GM12878 (cell line): Measurements from ENCODE around the gene TFCP2. TPM values are rescaled to one million over a fixed set of nuclear protein-coding genes. Genes with fewer than 3 reads are reported as not detected.

Experiments used
- ATAC-seq: fragments of 200-7000 bp; cut with Tn5 transposase; 3 replicates; pipeline ENCODE4 v1.9.1; 2020; ENCODE audit warnings: mild to moderate bottlenecking, moderate library complexity
- BruUV-seq: library from RNA; stranded (reverse); fragments of 400-500 nt; replicated peaks from 2 replicates; lab custom pipeline; 2021; lab: Mats Ljungman, UMichigan
- CTCF ChIA-PET: fragments of 300-600 bp; sonication (Branson Sonifier 250); formaldehyde crosslinking; extraction: SDS; loops from one replicate; lab custom pipeline; 2021; ENCODE audit warnings: inconsistent platforms; lab: Yijun Ruan, JAX
- POLR2A ChIA-PET: fragments of 350-600 bp; formaldehyde crosslinking; extraction: SDS; loops from one replicate; lab custom pipeline; 2021; ENCODE audit warnings: inconsistent platforms; lab: Charles Lee
- RAD21 ChIA-PET: fragments of 300-600 bp; sonication (Branson Sonifier 250); formaldehyde crosslinking; loops from one replicate; lab custom pipeline; 2023; ENCODE audit warnings: antibody characterized with exemption; ENCODE audit not compliant: unreplicated experiment; lab: Charles Lee
- SMC1A ChIA-PET: fragments of 300-600 bp; sonication (Branson Sonifier 250); formaldehyde crosslinking; loops from one replicate; lab custom pipeline; 2023; ENCODE audit not compliant: unreplicated experiment, uncharacterized antibody; lab: Charles Lee
- DNase-seq: peaks from one replicate; pipeline ENCODE4 v3.0.0-alpha.2; 2011; ENCODE audit warnings: low read depth, low spot score
- FAIRE-seq: peaks from 3 replicates; lab custom pipeline; 2011; peaks lifted over from hg19 to GRCh38; lab: Jason Lieb, UNC
- H2AFZ ChIP-seq: 2 replicates; pipeline ENCODE4 v1.6.0; 2011; ENCODE audit warnings: low read depth, low read length, control low read depth; ENCODE audit not compliant: control insufficient read depth
- H3K27ac ChIP-seq: 2 replicates; pipeline ENCODE4 v1.5.1; 2011; ENCODE audit warnings: control low read depth; ENCODE audit not compliant: control insufficient read depth, insufficient read depth
- H3K27me3 ChIP-seq, 2 experiments: replicated peaks in 1 of 2; 2 replicates each; pipeline versions ENCODE4 v1.6.0 to v1.6.1; 2011; ENCODE audit warnings: low read length in 1 of 2; ENCODE audit not compliant: control insufficient read depth in 2 of 2, insufficient read depth in 2 of 2
- H3K36me3 ChIP-seq, 2 experiments: 2 replicates each; pipeline ENCODE4 v1.5.1; 2011; ENCODE audit warnings: low read length in 1 of 2; ENCODE audit not compliant: control insufficient read depth in 2 of 2, insufficient read depth in 2 of 2
- H3K4me1 ChIP-seq: 2 replicates; pipeline ENCODE4 v1.6.1; 2011; ENCODE audit warnings: mild to moderate bottlenecking, low read length, moderate library complexity, mixed read lengths; ENCODE audit not compliant: control insufficient read depth, insufficient read depth
- H3K4me2 ChIP-seq: 2 replicates; pipeline ENCODE4 v1.6.0; 2011; ENCODE audit warnings: control low read depth; ENCODE audit not compliant: control insufficient read depth, insufficient read depth
- H3K4me3 ChIP-seq: fragments of 200-600 bp; sonication (generic); 2 replicates; pipeline ENCODE4 v1.5.1; 2016
- H3K79me2 ChIP-seq: 2 replicates; pipeline ENCODE4 v1.6.0; 2011; ENCODE audit warnings: low read length; ENCODE audit not compliant: control insufficient read depth, insufficient read depth
- H3K9ac ChIP-seq: 2 replicates; pipeline ENCODE4 v1.8.0; 2011; ENCODE audit warnings: low read length, control low read depth, mixed read lengths; ENCODE audit not compliant: control insufficient read depth, insufficient read depth
- H3K9me3 ChIP-seq: replicated peaks from 3 replicates; pipeline ENCODE4 v1.5.1; 2011; ENCODE audit warnings: mild to moderate bottlenecking, low read length; ENCODE audit not compliant: control insufficient read depth, insufficient read depth
- H4K20me1 ChIP-seq: 2 replicates; pipeline ENCODE4 v1.6.0; 2011; ENCODE audit not compliant: control insufficient read depth, insufficient read depth
- WGBS: methylation state at CpG from one replicate; pipeline ENCODE4 v1.1.6; 2016; ENCODE audit warnings: low lambda C conversion rate; ENCODE audit not compliant: insufficient replicate concordance, insufficient coverage; ENCODE audit errors: missing lambda C conversion rate; 5-methylcytosine and 5-hydroxymethylcytosine counted together
- in situ Hi-C: fragments of 300-500 bp; cut with MboI; formaldehyde crosslinking; loops from 9 replicates; pipeline ENCODE4 v1.14.3; 2018; ENCODE audit warnings: mixed read lengths
- intact Hi-C: fragments of 100-400 bp; cut with micrococcal nuclease; formaldehyde crosslinking; loops from one replicate; pipeline ENCODE4 v1.14.2; 2022; ENCODE audit not compliant: unreplicated experiment
- polyA plus RNA-seq, 11 experiments: library from polyadenylated mRNA; depleted of rRNA in 4 of 11; unstranded in 6 of 11; stranded (reverse) in 5 of 11; fragments of >200 nt; fragmentation: Nextera tagmentation in 4 of 11; fragmentation: Illumina TruSeq in 1 of 11; extraction: Ambion mirVana in 4 of 11; extraction: Trizol in 1 of 11; gene quantifications; 1 replicate in 1 of 11; 2 replicates in 10 of 11; pipeline versions ENCODE4 v1.2.1 to v1.2.3, GENCODE V29; 2011 to 2016; ENCODE audit warnings: inconsistent platforms in 2 of 11, missing spikeins in 2 of 11, low read depth in 1 of 11
- total RNA-seq, 4 experiments: library from RNA; depleted of rRNA in 3 of 4; stranded (reverse); fragments of >200 nt in 3 of 4; fragmentation: Illumina TruSeq in 1 of 4; extraction: Trizol in 1 of 4; gene quantifications; 2 replicates each; pipeline versions ENCODE4 v1.2.1 to v1.2.3, GENCODE V29; 2013 to 2021
- TF ChIP-seq, protein P1 (sequence below): fragments of 450-650 bp; IDR thresholded peaks from 2 replicates; pipeline ENCODE4 v1.6.1; 2016; ENCODE audit warnings: mild to moderate bottlenecking, moderate library complexity, borderline replicate concordance
- TF ChIP-seq, protein P2 (sequence below): IDR thresholded peaks from 2 replicates; pipeline ENCODE4 v1.6.1; 2012; ENCODE audit warnings: improper control_type of control experiment, low read depth, low read length; ENCODE audit not compliant: insufficient replicate concordance

Gene TFCP2
- total and polyA plus RNA-seq, 10 of the 15 experiments (the other 5 are each of a cell fraction or from before 2014, with no cell fraction given), result 5.8 to 29.7 (median 14.2) TPM

- TF ChIP-seq, protein P1, sequence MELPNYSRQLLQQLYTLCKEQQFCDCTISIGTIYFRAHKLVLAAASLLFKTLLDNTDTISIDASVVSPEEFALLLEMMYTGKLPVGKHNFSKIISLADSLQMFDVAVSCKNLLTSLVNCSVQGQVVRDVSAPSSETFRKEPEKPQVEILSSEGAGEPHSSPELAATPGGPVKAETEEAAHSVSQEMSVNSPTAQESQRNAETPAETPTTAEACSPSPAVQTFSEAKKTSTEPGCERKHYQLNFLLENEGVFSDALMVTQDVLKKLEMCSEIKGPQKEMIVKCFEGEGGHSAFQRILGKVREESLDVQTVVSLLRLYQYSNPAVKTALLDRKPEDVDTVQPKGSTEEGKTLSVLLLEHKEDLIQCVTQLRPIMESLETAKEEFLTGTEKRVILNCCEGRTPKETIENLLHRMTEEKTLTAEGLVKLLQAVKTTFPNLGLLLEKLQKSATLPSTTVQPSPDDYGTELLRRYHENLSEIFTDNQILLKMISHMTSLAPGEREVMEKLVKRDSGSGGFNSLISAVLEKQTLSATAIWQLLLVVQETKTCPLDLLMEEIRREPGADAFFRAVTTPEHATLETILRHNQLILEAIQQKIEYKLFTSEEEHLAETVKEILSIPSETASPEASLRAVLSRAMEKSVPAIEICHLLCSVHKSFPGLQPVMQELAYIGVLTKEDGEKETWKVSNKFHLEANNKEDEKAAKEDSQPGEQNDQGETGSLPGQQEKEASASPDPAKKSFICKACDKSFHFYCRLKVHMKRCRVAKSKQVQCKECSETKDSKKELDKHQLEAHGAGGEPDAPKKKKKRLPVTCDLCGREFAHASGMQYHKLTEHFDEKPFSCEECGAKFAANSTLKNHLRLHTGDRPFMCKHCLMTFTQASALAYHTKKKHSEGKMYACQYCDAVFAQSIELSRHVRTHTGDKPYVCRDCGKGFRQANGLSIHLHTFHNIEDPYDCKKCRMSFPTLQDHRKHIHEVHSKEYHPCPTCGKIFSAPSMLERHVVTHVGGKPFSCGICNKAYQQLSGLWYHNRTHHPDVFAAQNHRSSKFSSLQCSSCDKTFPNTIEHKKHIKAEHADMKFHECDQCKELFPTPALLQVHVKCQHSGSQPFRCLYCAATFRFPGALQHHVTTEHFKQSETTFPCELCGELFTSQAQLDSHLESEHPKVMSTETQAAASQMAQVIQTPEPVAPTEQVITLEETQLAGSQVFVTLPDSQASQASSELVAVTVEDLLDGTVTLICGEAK, result no peak
These were observed 117.9 kb downstream of the TFCP2 start (continued) for GRCh38 chr12:51055060-51055459.

GRCh38 chr12:51051787-51052186, 121.1 kb downstream of the TFCP2 start:
- Histone ChIP-seq H3K9me3 (no peaks in the 10 kb centered on the region), H3K4me1 (peaks cover 6% of the 10 kb centered on the region), H3K4me2 (no peak overlapping the region), H3K79me2 (peaks cover 25% of the 10 kb centered on the region), H3K4me3 (no peak overlapping the region), H3K9ac (no peak overlapping the region), H4K20me1 (no peaks in the 10 kb centered on the region), H3K27ac (no peak overlapping the region), H3K27me3 (no peaks in the 10 kb centered on the region), H2AFZ (no peak overlapping the region), H3K36me3 (peaks cover 4 to 10% of the 10 kb centered on the region in 2 experiments)
- no peak for DNase-seq
- BruUV-seq, result no TSS peak
- POLR2A ChIA-PET, result interaction anchor here (1.5 kb wide), 1 partner anchor 13 kb away, joined by 4 read pairs; no protein-coding TSS in a partner anchor
- TF ChIP-seq, protein P2, sequence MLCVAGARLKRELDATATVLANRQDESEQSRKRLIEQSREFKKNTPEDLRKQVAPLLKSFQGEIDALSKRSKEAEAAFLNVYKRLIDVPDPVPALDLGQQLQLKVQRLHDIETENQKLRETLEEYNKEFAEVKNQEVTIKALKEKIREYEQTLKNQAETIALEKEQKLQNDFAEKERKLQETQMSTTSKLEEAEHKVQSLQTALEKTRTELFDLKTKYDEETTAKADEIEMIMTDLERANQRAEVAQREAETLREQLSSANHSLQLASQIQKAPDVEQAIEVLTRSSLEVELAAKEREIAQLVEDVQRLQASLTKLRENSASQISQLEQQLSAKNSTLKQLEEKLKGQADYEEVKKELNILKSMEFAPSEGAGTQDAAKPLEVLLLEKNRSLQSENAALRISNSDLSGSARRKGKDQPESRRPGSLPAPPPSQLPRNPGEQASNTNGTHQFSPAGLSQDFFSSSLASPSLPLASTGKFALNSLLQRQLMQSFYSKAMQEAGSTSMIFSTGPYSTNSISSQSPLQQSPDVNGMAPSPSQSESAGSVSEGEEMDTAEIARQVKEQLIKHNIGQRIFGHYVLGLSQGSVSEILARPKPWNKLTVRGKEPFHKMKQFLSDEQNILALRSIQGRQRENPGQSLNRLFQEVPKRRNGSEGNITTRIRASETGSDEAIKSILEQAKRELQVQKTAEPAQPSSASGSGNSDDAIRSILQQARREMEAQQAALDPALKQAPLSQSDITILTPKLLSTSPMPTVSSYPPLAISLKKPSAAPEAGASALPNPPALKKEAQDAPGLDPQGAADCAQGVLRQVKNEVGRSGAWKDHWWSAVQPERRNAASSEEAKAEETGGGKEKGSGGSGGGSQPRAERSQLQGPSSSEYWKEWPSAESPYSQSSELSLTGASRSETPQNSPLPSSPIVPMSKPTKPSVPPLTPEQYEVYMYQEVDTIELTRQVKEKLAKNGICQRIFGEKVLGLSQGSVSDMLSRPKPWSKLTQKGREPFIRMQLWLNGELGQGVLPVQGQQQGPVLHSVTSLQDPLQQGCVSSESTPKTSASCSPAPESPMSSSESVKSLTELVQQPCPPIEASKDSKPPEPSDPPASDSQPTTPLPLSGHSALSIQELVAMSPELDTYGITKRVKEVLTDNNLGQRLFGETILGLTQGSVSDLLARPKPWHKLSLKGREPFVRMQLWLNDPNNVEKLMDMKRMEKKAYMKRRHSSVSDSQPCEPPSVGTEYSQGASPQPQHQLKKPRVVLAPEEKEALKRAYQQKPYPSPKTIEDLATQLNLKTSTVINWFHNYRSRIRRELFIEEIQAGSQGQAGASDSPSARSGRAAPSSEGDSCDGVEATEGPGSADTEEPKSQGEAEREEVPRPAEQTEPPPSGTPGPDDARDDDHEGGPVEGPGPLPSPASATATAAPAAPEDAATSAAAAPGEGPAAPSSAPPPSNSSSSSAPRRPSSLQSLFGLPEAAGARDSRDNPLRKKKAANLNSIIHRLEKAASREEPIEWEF, result no peak
- intact Hi-C loops (no loop called here), in situ Hi-C loops (no loop called here)
- RAD21 ChIA-PET, result interaction anchor here (1.4 kb wide), 1 partner anchor 289 kb away, joined by 5 read pairs; no protein-coding TSS in a partner anchor
- no peak for FAIRE-seq
- SMC1A ChIA-PET, result interaction anchor here (0.6 to 1.2 kb wide), 3 partner anchors 10 to 159 kb away, joined by 3 read pairs; no protein-coding TSS in a partner anchor
- 47% methylated on average over 4 of the region's 4 CpGs for WGBS
- ATAC-seq, result no peak
- CTCF ChIA-PET, result interaction anchor here (1.0 to 1.3 kb wide), 5 partner anchors 12 to 290 kb away, joined by 3 read pairs; partner anchors contain the start of gene SLC11A2
